PC-3 (cell line): Measurements from ENCODE around the gene SH3RF1. TPM values are rescaled to one million over a fixed set of nuclear protein-coding genes. Genes with fewer than 3 reads are reported as not detected.

ENCODE experiments used
- ATAC-seq: fragments of 200-7000 bp; cut with Tn5 transposase; 2 replicates; pipeline ENCODE4 v1.9.1; 2020; ENCODE audit warnings: mild to moderate bottlenecking, moderate library complexity
- BruUV-seq: library from RNA; stranded (reverse); fragments of 400-500 nt; replicated peaks from 2 replicates; lab custom pipeline; 2021; lab: Mats Ljungman, UMichigan
- CTCF ChIA-PET: fragments of 300-600 bp; sonication (Branson Sonifier 250); formaldehyde crosslinking; loops from one replicate; lab custom pipeline; 2022; ENCODE audit warnings: antibody characterized with exemption; lab: Charles Lee
- POLR2A ChIA-PET: fragments of 300-600 bp; sonication (Branson Sonifier 250); formaldehyde crosslinking; loops from one replicate; lab custom pipeline; 2022; ENCODE audit warnings: antibody characterized with exemption; ENCODE audit not compliant: unreplicated experiment; lab: Charles Lee
- DNase-seq: peaks from one replicate; pipeline ENCODE4 v3.0.0-alpha.2; 2015
- H2AFZ ChIP-seq: fragments of 300-600 bp; sonication (generic); 2 replicates; pipeline ENCODE4 v1.6.0; 2016; ENCODE audit warnings: antibody characterized with exemption, low read length
- H3F3A ChIP-seq: fragments of 300-600 bp; sonication (generic); one replicate; pipeline ENCODE4 v1.6.0; 2017; ENCODE audit warnings: antibody characterized with exemption, low read length, control low read depth, mild to moderate bottlenecking; ENCODE audit not compliant: unreplicated experiment
- H3K27ac ChIP-seq: fragments of 300-600 bp; sonication (generic); 2 replicates; pipeline ENCODE4 v1.5.1; 2016; ENCODE audit warnings: mild to moderate bottlenecking, low read length
- H3K27me3 ChIP-seq: fragments of 300-600 bp; sonication (generic); 2 replicates; pipeline ENCODE4 v1.6.1; 2016; ENCODE audit warnings: low read length, mixed read lengths
- H3K36me3 ChIP-seq: fragments of 300-600 bp; sonication (generic); 2 replicates; pipeline ENCODE4 v1.6.1; 2016; ENCODE audit warnings: low read depth, mixed run types, low read length, mixed read lengths
- H3K4me1 ChIP-seq: fragments of 300-600 bp; sonication (generic); 2 replicates; pipeline ENCODE4 v1.5.1; 2016; ENCODE audit warnings: low read length; ENCODE audit not compliant: insufficient read depth
- H3K4me2 ChIP-seq: fragments of 300-600 bp; sonication (generic); 2 replicates; pipeline ENCODE4 v1.6.0; 2016; ENCODE audit warnings: low read length
- H3K4me3 ChIP-seq: fragments of 300-600 bp; sonication (generic); 2 replicates; pipeline ENCODE4 v1.5.1; 2016; ENCODE audit warnings: mild to moderate bottlenecking, low read length, mixed read lengths
- H3K79me2 ChIP-seq: fragments of 300-600 bp; sonication (generic); 2 replicates; pipeline ENCODE4 v1.6.1; 2017; ENCODE audit warnings: low read length, mixed read lengths
- H3K9ac ChIP-seq: fragments of 300-600 bp; sonication (generic); 2 replicates; pipeline ENCODE4 v1.6.0; 2016; ENCODE audit warnings: mild to moderate bottlenecking, low read length
- H3K9me2 ChIP-seq: fragments of 300-600 bp; sonication (generic); replicated peaks from 2 replicates; pipeline ENCODE4 v1.6.1; 2016; ENCODE audit warnings: mixed run types, low read length, mixed read lengths
- H3K9me3 ChIP-seq: fragments of 300-600 bp; sonication (generic); 2 replicates; pipeline ENCODE4 v1.6.1; 2016; ENCODE audit warnings: low read length, mixed read lengths
- H4K20me1 ChIP-seq: fragments of 300-600 bp; sonication (generic); 2 replicates; pipeline ENCODE4 v1.6.1; 2016; ENCODE audit warnings: low read length, mixed read lengths
- CTCF ChIP-seq: fragments of 300-600 bp; sonication (generic); conservative IDR thresholded peaks from 2 replicates; pipeline ENCODE4 v1.5.1; 2017; ENCODE audit warnings: antibody characterized with exemption, low read depth, mild to moderate bottlenecking, low read length
- EZH2 ChIP-seq: fragments of 300-600 bp; sonication (generic); IDR thresholded peaks from one replicate; pipeline ENCODE4 v1.6.1; 2017; ENCODE audit warnings: antibody characterized with exemption, mild to moderate bottlenecking, low read length; ENCODE audit not compliant: unreplicated experiment
- EZH2phosphoT487 ChIP-seq: fragments of 300-600 bp; sonication (generic); IDR thresholded peaks from 2 replicates; pipeline ENCODE4 v1.6.1; 2018; ENCODE audit warnings: mild to moderate bottlenecking, antibody characterized with exemption, low read length, borderline replicate concordance
- intact Hi-C: fragments of 100-400 bp; cut with micrococcal nuclease; formaldehyde crosslinking; loops from 2 replicates; pipeline ENCODE4 v1.9.0; 2023
- total RNA-seq: library from RNA; depleted of rRNA; stranded (reverse); fragments of >200 nt; gene quantifications from 2 replicates; pipeline ENCODE4 v1.2.3, GENCODE V29; 2014

The SH3RF1 gene
- total RNA-seq, 1 experiment from 2014 or later: 21.0 TPM

GRCh38 chr4:169094656-169095231, 176.0 kb downstream of the SH3RF1 start:
- no peak overlapping the region for H3K4me3 ChIP-seq
- H3K4me2 ChIP-seq: no peak overlapping the region
- CTCF ChIA-PET: no interaction called here
- peaks cover 17% of the 10 kb centered on the region for H3K4me1 ChIP-seq
- H3K36me3 ChIP-seq: peaks cover 65% of the 10 kb centered on the region
- no peak overlapping the region for H3K27ac ChIP-seq
- H2AFZ ChIP-seq: no peak overlapping the region
- no peak overlapping the region for H3K9ac ChIP-seq
- no peaks in the 10 kb centered on the region for H3K9me2 ChIP-seq
- no peak for DNase-seq
- no peaks in the 10 kb centered on the region for H3K79me2 ChIP-seq
- intact Hi-C loops: no loop called here
- no peak for ATAC-seq
- TF ChIP-seq EZH2: no peak
- TF ChIP-seq CTCF: no peak
- no peak for TF ChIP-seq EZH2phosphoT487
- no peaks in the 10 kb centered on the region for H3F3A ChIP-seq
- no peaks in the 10 kb centered on the region for H3K27me3 ChIP-seq
- BruUV-seq: no TSS peak
- no peaks in the 10 kb centered on the region; the same call in 1 of the 2 replicates for H4K20me1 ChIP-seq
- POLR2A ChIA-PET: interaction anchor here (0.5 kb wide), 1 partner anchor 269 kb away, joined by 4 read pairs; no protein-coding TSS in a partner anchor
- H3K9me3 ChIP-seq: no peaks in the 10 kb centered on the region

- ChIA-PET POLR2A (interaction anchor here (0.5 kb wide), 2 partner anchors 23 to 45 kb away, joined by 3 to 6 read pairs; no protein-coding TSS in a partner anchor), CTCF (no interaction called here)
Observed at GRCh38 chr4:169092889-169093522, 177.8 kb downstream of the SH3RF1 start.

More at GRCh38 chr4:169092889-169093522, 177.8 kb downstream of the SH3RF1 start:
- no TSS peak for BruUV-seq
- ATAC-seq: peak; percentile 95
- Histone ChIP-seq H3K36me3 (peaks cover 56% of the 10 kb centered on the region), H3K4me3 (no peak overlapping the region), H2AFZ (no peak overlapping the region), H3F3A (no peaks in the 10 kb centered on the region), H3K9ac (no peak overlapping the region), H3K79me2 (no peaks in the 10 kb centered on the region), H3K4me1 (peaks cover 17% of the 10 kb centered on the region), H4K20me1 (no peaks in the 10 kb centered on the region; the same call in 1 of the 2 replicates), H3K4me2 (peak overlapping the region; percentile 34), H3K9me3 (no peaks in the 10 kb centered on the region), H3K27me3 (no peaks in the 10 kb centered on the region), H3K27ac (peak overlapping the region; percentile 77), H3K9me2 (no peaks in the 10 kb centered on the region)
- peak; percentile 43 for DNase-seq
- intact Hi-C loops: loop anchor here (2.0 kb wide), 1 partner anchor 82 kb away; the partner anchor contains the start of gene CBR4
- TF ChIP-seq CTCF (no peak), EZH2 (no peak), EZH2phosphoT487 (no peak)
